OCI-LY7 (cell line): ENCODE data around the gene OSM. TPM values are rescaled to one million over a fixed set of nuclear protein-coding genes. Genes with fewer than 3 reads are reported as not detected.

Source experiments
- BruUV-seq: library from RNA; stranded (reverse); fragments of 400-500 nt; replicated peaks from 2 replicates; lab custom pipeline; 2021; lab: Mats Ljungman, UMichigan
- CTCF ChIA-PET: fragments of 300-600 bp; sonication (Branson Sonifier 250); formaldehyde crosslinking; loops from one replicate; lab custom pipeline; 2022; ENCODE audit warnings: antibody characterized with exemption; ENCODE audit not compliant: unreplicated experiment; lab: Charles Lee
- POLR2A ChIA-PET: fragments of 300-600 bp; sonication (Branson Sonifier 250); formaldehyde crosslinking; loops from one replicate; lab custom pipeline; 2022; ENCODE audit warnings: antibody characterized with exemption; lab: Charles Lee
- DNase-seq: peaks from one replicate; pipeline ENCODE4 v3.0.0-alpha.2; 2015; ENCODE audit warnings: low spot score
- H2AFZ ChIP-seq: fragments of 200-600 bp; sonication (generic), shearing (Covaris generic); 2 replicates; pipeline ENCODE4 v1.6.1; 2014; ENCODE audit warnings: mild to moderate bottlenecking, antibody characterized with exemption, low read length, moderate library complexity
- H3K27ac ChIP-seq: fragments of 200-600 bp; sonication (generic); 2 replicates; pipeline ENCODE4 v1.5.1; 2014; ENCODE audit warnings: mixed run types, low read depth, mild to moderate bottlenecking, moderate library complexity, low read length, inconsistent platforms; ENCODE audit not compliant: poor library complexity, severe bottlenecking
- H3K36me3 ChIP-seq: fragments of 200-600 bp; sonication (generic); 2 replicates; pipeline ENCODE4 v1.6.1; 2014; ENCODE audit warnings: mild to moderate bottlenecking, antibody characterized with exemption, low read length, moderate library complexity, mixed read lengths; ENCODE audit not compliant: insufficient read depth
- H3K4me1 ChIP-seq: fragments of 200-600 bp; sonication (generic); 2 replicates; pipeline ENCODE4 v1.5.1; 2014; ENCODE audit warnings: mild to moderate bottlenecking, low read length; ENCODE audit not compliant: insufficient read depth, poor library complexity, severe bottlenecking
- H3K4me2 ChIP-seq: fragments of 200-600 bp; sonication (generic); 2 replicates; pipeline ENCODE4 v1.6.1; 2014; ENCODE audit warnings: mild to moderate bottlenecking, low read length
- H3K4me3 ChIP-seq: fragments of 200-600 bp; sonication (generic); 2 replicates; pipeline ENCODE4 v1.5.1; 2014; ENCODE audit warnings: mild to moderate bottlenecking, low read depth, low read length; ENCODE audit not compliant: poor library complexity, severe bottlenecking
- H3K79me2 ChIP-seq: fragments of 200-600 bp; sonication (generic); 2 replicates; pipeline ENCODE4 v1.6.1; 2016; ENCODE audit warnings: low read depth, mild to moderate bottlenecking, low read length, moderate library complexity, mixed read lengths; ENCODE audit not compliant: insufficient read depth
- H3K9me2 ChIP-seq: fragments of 200-600 bp; sonication (generic); 2 replicates; pipeline ENCODE4 v1.6.1; 2016; ENCODE audit warnings: mild to moderate bottlenecking, low read length, mixed read lengths; ENCODE audit not compliant: insufficient read depth
- H3K9me3 ChIP-seq: fragments of 200-600 bp; sonication (generic); 2 replicates; pipeline ENCODE4 v1.6.1; 2014; ENCODE audit warnings: mild to moderate bottlenecking, mixed run types, low read length, mixed read lengths
- H4K20me1 ChIP-seq: fragments of 200-600 bp; sonication (generic); 2 replicates; pipeline ENCODE4 v1.6.1; 2014; ENCODE audit warnings: mild to moderate bottlenecking, antibody characterized with exemption, low read length, moderate library complexity, mixed read lengths; ENCODE audit not compliant: insufficient read depth
- CTCF ChIP-seq: fragments of 200-600 bp; sonication (generic); conservative IDR thresholded peaks from 2 replicates; pipeline ENCODE4 v1.5.1; 2014; ENCODE audit warnings: mild to moderate bottlenecking, antibody characterized with exemption, low read length, moderate library complexity, mixed read lengths
- EZH2phosphoT487 ChIP-seq: fragments of 200-600 bp; sonication (generic); IDR thresholded peaks from 2 replicates; pipeline ENCODE4 v1.6.1; 2018; ENCODE audit warnings: low read depth, borderline replicate concordance, mild to moderate bottlenecking, mixed run types, antibody characterized with exemption, low read length, moderate library complexity, mixed read lengths
- intact Hi-C: fragments of 100-400 bp; cut with micrococcal nuclease; formaldehyde crosslinking; loops from one replicate; pipeline ENCODE4 v1.10.0; 2022; ENCODE audit not compliant: unreplicated experiment
- total RNA-seq, 2 experiments: library from RNA; depleted of rRNA in 1 of 2; stranded (reverse); fragments of >200 nt in 1 of 2; shearing (Covaris generic) in 1 of 2; gene quantifications; 2 replicates each; pipeline ENCODE4 v1.2.3, GENCODE V29; 2014 to 2022

The OSM gene
- total RNA-seq, 2 experiments from 2014 or later = 0.91 TPM; not detected in 1

DNA sequence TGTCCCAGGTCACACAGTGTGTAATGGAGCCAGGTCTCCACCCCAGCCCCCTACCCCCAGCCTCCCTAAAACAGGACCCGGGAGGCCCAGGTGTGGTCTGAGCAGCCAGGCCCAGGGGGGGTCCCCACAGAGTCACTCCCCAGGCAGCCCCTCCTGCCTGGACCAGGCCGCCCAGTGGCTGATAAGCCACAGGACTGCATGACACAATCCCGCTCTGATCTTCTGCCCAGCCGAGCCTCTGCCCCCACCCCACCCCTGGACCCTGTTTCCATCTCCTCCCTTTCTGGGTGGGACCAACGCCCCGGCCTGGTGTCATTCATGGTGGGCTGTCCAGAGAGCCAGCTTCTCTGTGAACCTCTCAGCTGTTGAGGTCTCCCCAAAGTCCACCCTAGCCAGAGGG is 12.3 kb downstream of the OSM start:
- H3K4me2 ChIP-seq = no peak overlapping the region
- H4K20me1 ChIP-seq = no peaks in the 10 kb centered on the region
- H3K79me2 ChIP-seq = no peaks in the 10 kb centered on the region
- TF ChIP-seq CTCF = no peak
- no peak for TF ChIP-seq EZH2phosphoT487
- H3K4me1 ChIP-seq = no peaks in the 10 kb centered on the region
- POLR2A ChIA-PET = interaction anchor here (0.6 kb wide), 1 partner anchor 647 kb away, joined by 3 read pairs; no protein-coding TSS in a partner anchor
- H3K4me3 ChIP-seq = no peak overlapping the region
- H3K36me3 ChIP-seq = no peaks in the 10 kb centered on the region
- DNase-seq = no peak
- H3K9me3 ChIP-seq = no peaks in the 10 kb centered on the region
- no peak overlapping the region for H3K27ac ChIP-seq
- H2AFZ ChIP-seq = no peak overlapping the region
- no peaks in the 10 kb centered on the region for H3K9me2 ChIP-seq
- BruUV-seq = no TSS peak
- CTCF ChIA-PET = interaction anchor here (1.4 kb wide), 1 partner anchor 9 kb away, joined by 3 read pairs; no protein-coding TSS in a partner anchor
- intact Hi-C loops = no loop called here

- Histone ChIP-seq H2AFZ (no peak overlapping the region), H3K4me1 (no peaks in the 10 kb centered on the region), H4K20me1 (no peaks in the 10 kb centered on the region), H3K36me3 (no peaks in the 10 kb centered on the region), H3K9me3 (no peaks in the 10 kb centered on the region), H3K79me2 (no peaks in the 10 kb centered on the region), H3K4me2 (no peak overlapping the region), H3K27ac (no peak overlapping the region), H3K4me3 (no peak overlapping the region), H3K9me2 (no peaks in the 10 kb centered on the region)
- DNase-seq = no peak
- no TSS peak for BruUV-seq
- intact Hi-C loops = no loop called here
- TF ChIP-seq CTCF (no peak), EZH2phosphoT487 (no peak)
- CTCF ChIA-PET = interaction anchor here (0.5 to 1.4 kb wide), 2 partner anchors 10 to 95 kb away, joined by 3 to 4 read pairs; no protein-coding TSS in a partner anchor
- POLR2A ChIA-PET = no interaction called here
Observed at GRCh38 chr22:30253205-30253852, 13.3 kb downstream of the OSM start.
